Right lobe of liver (tissue), 6 donors: ENCODE results near the gene IRX4. TPM values are rescaled to one million over a fixed set of nuclear protein-coding genes. Genes with fewer than 3 reads are reported as not detected.

ENCODE experiments used
- ATAC-seq, 4 donors: fragments of 200-7000 bp; cut with Tn5 transposase; one replicate each; pipeline ENCODE4 v1.9.1; 2020; ENCODE audit warnings: mild to moderate bottlenecking in 4 of 4, moderate library complexity in 4 of 4
- DNase-seq, 3 donors: peaks; one replicate each; pipeline ENCODE4 v3.0.0-alpha.2; 2020
- H3K27ac ChIP-seq, 3 donors: fragments of 200-600 bp; one replicate each; pipeline ENCODE4 v1.8.0; 2022
- H3K27me3 ChIP-seq, 2 donors: fragments of 200-600 bp; one replicate each; pipeline ENCODE4 v1.8.0; 2022
- H3K36me3 ChIP-seq, 4 donors: fragments of 200-600 bp; sonication (generic) in 1 of 4; one replicate each; pipeline versions ENCODE4 v1.5.1 to v1.8.0; 2017 to 2022; ENCODE audit warnings: control low read depth in 1 of 4
- H3K4me1 ChIP-seq, 4 donors: fragments of 200-600 bp; sonication (generic) in 1 of 4; one replicate each; pipeline versions ENCODE4 v1.5.1 to v1.8.0; 2017 to 2022; ENCODE audit warnings: control low read depth in 1 of 4
- H3K4me3 ChIP-seq, 3 donors: fragments of 200-600 bp; one replicate each; pipeline ENCODE4 v1.8.0; 2022
- H3K9me3 ChIP-seq, 4 donors: fragments of 200-600 bp; sonication (generic) in 1 of 4; one replicate each; pipeline versions ENCODE4 v1.5.1 to v1.8.0; 2017 to 2022; ENCODE audit warnings: control low read depth in 1 of 4
- CTCF ChIP-seq, 4 donors: fragments of 200-600 bp in 3 of 4; fragments of 450-650 bp in 1 of 4; IDR thresholded peaks; one replicate each; pipeline versions ENCODE4 v1.5.1 to v1.8.0; 2016 to 2022; ENCODE audit warnings: antibody characterized with exemption in 4 of 4, mild to moderate bottlenecking in 2 of 4
- POLR2A ChIP-seq: fragments of 450-650 bp; IDR thresholded peaks from one replicate; pipeline ENCODE4 v1.6.1; 2017; ENCODE audit warnings: antibody characterized with exemption, mild to moderate bottlenecking
- WGBS: methylation state at CpG from one replicate; pipeline ENCODE4 v1.1.6; 2018; ENCODE audit warnings: low coverage, low lambda C conversion rate; ENCODE audit not compliant: insufficient coverage; ENCODE audit errors: missing lambda C conversion rate; 5-methylcytosine and 5-hydroxymethylcytosine counted together
- intact Hi-C, 2 donors: fragments of 100-400 bp; cut with DNase I; formaldehyde crosslinking; loops; one replicate each; pipeline versions ENCODE4 v1.11.2 to v1.14.1; 2022
- total RNA-seq, 6 experiments: library from RNA; depleted of rRNA in 2 of 6; stranded (reverse); fragments of >200 nt in 2 of 6; fragmentation: NEBNext Ultra II Directional in 3 of 6; extraction: Animal tissue kit (Norgen Biotek cat#: 25700) in 3 of 6; gene quantifications; one replicate each; pipeline versions ENCODE4 v1.1.0 to v1.2.4, GENCODE V29; 2016 to 2023
- donor health status: DM: no; HTN: yes; CAD: no.
- donor health status: DM: no; HTN: no; CAD: no.
- donor health status: DM: no; HTN: no; CAD: no.
- donor health status: DM: no; HTN: yes; CAD: no.
- donor health status: DM: no; HTN: yes; CAD: no.

The IRX4 gene
- total RNA-seq, 6 experiments from 2014 or later, result not detected

- Histone ChIP-seq H3K27ac (no peak overlapping the region), H3K4me1 (peaks cover 0 to 14% (median 0%) of the 10 kb centered on the region in 4 donors), H3K36me3 (no peaks in the 10 kb centered on the region), H3K9me3 (no peaks in the 10 kb centered on the region), H3K4me3 (no peak overlapping the region), H3K27me3 (peaks cover 0 to 26% of the 10 kb centered on the region in 2 donors)
- DNase-seq (no peak), ATAC-seq (no peak)
- intact Hi-C loops, result no loop called here
- WGBS, result 4% methylated on average over 11 of the region's 19 CpGs
- no peak for TF ChIP-seq POLR2A
- no peak for TF ChIP-seq CTCF (IDR thresholded peaks at IDR 0.05)
Measured at GRCh38 chr5:1885404-1885755, 2.7 kb upstream of the IRX4 start.

DNA sequence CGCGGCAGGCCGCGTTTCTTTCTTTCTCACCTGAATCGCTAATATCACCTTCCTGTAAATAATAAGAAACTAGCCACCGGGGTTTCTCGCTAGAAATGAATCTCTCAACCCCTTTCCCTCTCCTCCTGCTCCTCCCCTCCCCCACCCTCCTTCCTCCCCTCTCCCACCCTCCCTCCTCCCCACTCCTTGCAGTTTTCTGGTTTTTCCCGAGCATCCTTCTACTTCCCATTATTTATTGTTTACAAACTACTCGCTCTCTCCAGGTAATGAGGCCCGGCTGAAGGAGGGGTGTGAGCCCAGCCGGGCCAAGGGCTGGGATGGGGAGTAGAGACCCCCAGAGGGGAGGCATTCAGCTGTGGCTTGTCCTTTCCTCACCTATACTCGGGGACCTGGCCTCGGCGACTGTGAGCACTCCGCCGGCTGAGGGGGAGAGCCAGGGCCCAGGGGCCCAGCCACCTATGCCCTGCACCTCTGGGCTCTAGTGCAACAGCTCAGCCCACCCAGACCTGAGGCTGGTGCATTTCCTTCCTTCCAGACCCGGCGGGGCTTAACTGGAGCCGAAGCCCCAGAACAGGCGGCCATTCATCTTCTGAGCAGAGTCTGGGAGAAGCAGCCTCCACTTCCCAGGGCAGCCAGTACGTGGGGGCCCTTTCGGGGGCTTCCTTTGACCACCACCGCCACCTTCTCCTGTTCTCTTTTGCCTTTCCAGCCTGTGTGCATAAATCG, 2.1 kb upstream of the IRX4 start:
- TF ChIP-seq CTCF (IDR thresholded peaks at IDR 0.05) (no peak), POLR2A (no peak)
- peak in 1 of 3 donors; percentile 36 for DNase-seq
- H3K4me3 ChIP-seq, result no peak overlapping the region
- intact Hi-C loops, result no loop called here
- no peaks in the 10 kb centered on the region for H3K36me3 ChIP-seq
- peaks cover 0 to 31% of the 10 kb centered on the region in 2 donors for H3K27me3 ChIP-seq
- H3K27ac ChIP-seq, result no peak overlapping the region
- H3K4me1 ChIP-seq, result peaks cover 0 to 14% (median 0%) of the 10 kb centered on the region in 4 donors
- 2% methylated on average over 22 of the region's 24 CpGs for WGBS
- H3K9me3 ChIP-seq, result no peaks in the 10 kb centered on the region
- ATAC-seq, result no peak

GRCh38 chr5:1883925-1884677, 1.4 kb upstream of the IRX4 start:
- no peak for TF ChIP-seq POLR2A
- TF ChIP-seq CTCF (IDR thresholded peaks at IDR 0.05), result no peak
- Histone ChIP-seq H3K4me1 (peaks cover 0 to 14% (median 0%) of the 10 kb centered on the region in 4 donors), H3K27ac (no peak overlapping the region), H3K9me3 (no peaks in the 10 kb centered on the region), H3K36me3 (no peaks in the 10 kb centered on the region), H3K4me3 (no peak overlapping the region), H3K27me3 (peaks cover 0 to 38% of the 10 kb centered on the region in 2 donors)
- intact Hi-C loops, result no loop called here
- ATAC-seq (no peak), DNase-seq (peak in 1 of 3 donors; percentile 33)
- WGBS, result 6% methylated on average over 21 of the region's 49 CpGs

GRCh38 chr5:1883120-1883924, 597 bp upstream of the IRX4 start:
- peaks cover 0 to 14% (median 0%) of the 10 kb centered on the region in 4 donors for H3K4me1 ChIP-seq
- H3K4me3 ChIP-seq, result no peak overlapping the region
- no peak overlapping the region for H3K27ac ChIP-seq
- DNase-seq (peak in 1 of 3 donors; percentile 44), ATAC-seq (no peak)
- H3K36me3 ChIP-seq, result no peaks in the 10 kb centered on the region
- no peaks in the 10 kb centered on the region for H3K9me3 ChIP-seq
- TF ChIP-seq CTCF (IDR thresholded peaks at IDR 0.05), result no peak
- TF ChIP-seq POLR2A, result no peak
- peaks cover 0 to 38% of the 10 kb centered on the region in 2 donors for H3K27me3 ChIP-seq
- intact Hi-C loops, result no loop called here
- WGBS, result 1% methylated on average over 30 of the region's 78 CpGs
